ENCODE measurements around the gene SP4. TPM values are rescaled to one million over a fixed set of nuclear protein-coding genes. Genes with fewer than 3 reads are reported as not detected.
"Not testable (repeated sequence)": the region's sequence is repeated elsewhere in the genome, so short reads cannot be mapped to it uniquely, and the experiment has no call there.

Gene SP4
- total RNA-seq, 2 experiments from 2014 or later = 55.9 to 58.7 TPM

DNA sequence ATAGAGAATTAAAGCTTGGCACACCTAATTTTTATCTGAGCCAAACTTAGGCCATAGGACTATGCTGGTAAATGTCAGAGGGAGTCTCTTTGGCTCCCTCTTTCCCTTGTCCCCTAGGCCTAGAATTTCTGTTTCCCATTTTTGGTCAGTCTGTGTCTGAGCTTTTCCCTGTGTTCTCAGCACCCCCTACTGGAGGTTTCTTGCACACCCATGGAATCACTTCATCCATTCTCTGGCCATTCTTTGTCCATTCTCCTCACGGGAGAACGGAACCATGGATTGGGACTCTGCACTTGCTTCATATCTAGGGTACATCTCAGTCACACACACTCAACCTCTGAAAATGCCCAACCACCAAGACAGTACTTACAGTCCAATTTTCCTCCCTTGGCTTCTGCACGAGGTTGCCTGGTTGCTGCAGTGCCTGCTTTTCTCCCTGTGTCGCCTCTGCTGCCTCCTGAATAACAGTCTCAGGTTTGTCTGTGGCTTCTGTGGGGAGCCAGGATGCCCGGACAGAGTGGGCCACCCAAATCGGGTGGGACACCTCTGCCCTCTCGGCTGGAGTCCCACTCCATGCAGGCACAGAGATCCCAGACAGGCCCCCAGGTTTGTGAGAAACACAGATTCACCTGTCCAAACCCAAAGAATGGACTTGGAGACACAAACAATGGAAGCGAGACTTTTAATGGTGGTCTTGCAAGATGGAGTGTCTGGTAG lies 79.9 kb downstream of the SP4 start:
- Mint-ChIP-seq H3K27me3 (no peaks in the 10 kb centered on the region), H3K9me3 (ENCODE audit: low read depth) (peaks cover 16% of the 10 kb centered on the region), H3K4me3 (no peak overlapping the region), H3K27ac (no peak overlapping the region), H3K4me1 (peaks cover 1% of the 10 kb centered on the region), H3K36me3 (peaks cover 84% of the 10 kb centered on the region)
- ATAC-seq (no peak), DNase-seq (no peak)
- CTCF ChIA-PET = interaction anchor here (0.6 to 1.9 kb wide), 4 partner anchors 17 to 254 kb away, joined by 3 to 7 read pairs (median 4); no protein-coding TSS in a partner anchor

DNA sequence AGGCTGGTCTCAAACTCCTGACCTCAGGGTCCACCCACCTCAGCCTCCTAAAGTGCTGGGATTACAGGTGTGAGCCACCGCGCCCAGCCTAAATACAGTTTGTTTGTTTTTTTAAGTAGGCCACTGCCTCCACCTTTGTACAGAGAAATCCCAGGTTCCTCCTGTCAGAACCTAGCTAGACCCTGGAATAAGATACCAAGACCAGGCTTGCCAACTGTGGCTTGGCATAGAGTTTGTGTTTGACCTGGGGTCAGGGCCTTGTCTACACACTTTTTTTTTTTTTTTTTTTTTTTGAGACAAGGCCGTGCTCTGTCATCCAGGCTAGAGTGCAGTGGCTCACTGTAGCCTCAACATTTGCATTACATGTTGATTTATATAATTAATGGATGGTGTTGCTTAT lies 80.7 kb downstream of the SP4 start:
- Mint-ChIP-seq H3K36me3 (peaks cover 79% of the 10 kb centered on the region), H3K27ac (no peak overlapping the region), H3K9me3 (ENCODE audit: low read depth) (peaks cover 15% of the 10 kb centered on the region), H3K4me3 (no peak overlapping the region), H3K4me1 (peaks cover 1% of the 10 kb centered on the region), H3K27me3 (no peaks in the 10 kb centered on the region)
- CTCF ChIA-PET = interaction anchor here (1.7 kb wide), 1 partner anchor 251 kb away, joined by 7 read pairs; no protein-coding TSS in a partner anchor
- ATAC-seq (no peak), DNase-seq (no peak)

DNA sequence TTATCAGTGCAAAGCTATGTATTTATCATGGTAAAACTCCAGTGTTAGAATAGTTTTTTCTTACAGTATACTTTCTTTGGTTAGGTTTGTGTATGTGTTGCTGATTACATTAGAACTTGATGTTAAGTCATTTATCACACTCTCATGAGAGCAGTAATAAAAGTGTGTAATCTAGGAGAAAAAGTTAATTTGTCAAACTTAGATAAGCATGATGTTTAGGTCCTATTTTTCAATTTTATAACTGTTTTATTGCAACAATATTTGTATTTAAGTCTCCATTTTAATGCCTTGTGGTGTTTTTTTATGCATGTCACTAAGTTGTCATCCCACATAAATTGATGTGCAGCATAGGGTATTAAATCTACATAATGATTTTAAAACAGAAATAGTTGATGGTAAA lies 86.2 kb downstream of the SP4 start:
- Mint-ChIP-seq H3K27me3 (no peaks in the 10 kb centered on the region), H3K4me1 (no peaks in the 10 kb centered on the region), H3K27ac (no peak overlapping the region), H3K9me3 (ENCODE audit: low read depth) (no peaks in the 10 kb centered on the region), H3K4me3 (no peak overlapping the region), H3K36me3 (peaks cover 35% of the 10 kb centered on the region)
- CTCF ChIA-PET = no interaction called here
- DNase-seq = no peak
- ATAC-seq = no peak

- CTCF ChIA-PET = no interaction called here
- H3K36me3 Mint-ChIP-seq = peaks cover 4% of the 10 kb centered on the region
- DNase-seq (no peak), ATAC-seq (no peak)
- no peak overlapping the region for H3K4me3 Mint-ChIP-seq
- no peaks in the 10 kb centered on the region for H3K9me3 Mint-ChIP-seq (ENCODE audit: low read depth)
- H3K4me1 Mint-ChIP-seq = no peaks in the 10 kb centered on the region
- peaks cover 5% of the 10 kb centered on the region for H3K27me3 Mint-ChIP-seq
- no peak overlapping the region for H3K27ac Mint-ChIP-seq
Measured at GRCh38 chr7:21524680-21525079, 96.8 kb downstream of the SP4 start.

GRCh38 chr7:21526007-21526406 lies 98.1 kb downstream of the SP4 start:
- DNase-seq (no peak), ATAC-seq (no peak)
- Mint-ChIP-seq H3K36me3 (peaks cover 2% of the 10 kb centered on the region), H3K4me3 (no peak overlapping the region), H3K4me1 (no peaks in the 10 kb centered on the region), H3K27ac (no peak overlapping the region), H3K9me3 (ENCODE audit: low read depth) (no peaks in the 10 kb centered on the region), H3K27me3 (peaks cover 12% of the 10 kb centered on the region)
- CTCF ChIA-PET = interaction anchor here (1.1 kb wide), 1 partner anchor 269 kb away, joined by 3 read pairs; no protein-coding TSS in a partner anchor

DNA sequence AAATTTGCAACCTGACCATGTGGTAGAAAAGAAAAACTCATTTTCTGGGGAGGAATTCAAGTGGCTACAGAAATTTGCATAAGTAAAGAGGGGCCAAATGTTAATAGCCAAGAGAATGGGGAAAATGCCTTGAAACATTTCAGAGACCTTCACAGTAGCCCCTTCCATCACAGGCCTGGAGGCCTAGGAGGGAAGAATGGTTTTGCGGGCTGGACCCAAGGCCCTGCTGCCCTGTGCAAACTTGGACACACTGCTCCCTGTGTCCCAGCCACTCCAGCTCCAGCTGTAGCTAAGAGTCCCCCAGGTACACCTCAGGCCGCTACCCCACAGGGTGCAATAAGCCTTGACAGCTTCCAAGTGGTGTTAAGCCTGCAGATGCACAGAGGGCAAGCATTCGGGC lies 98.6 kb downstream of the SP4 start:
- ATAC-seq = no peak
- Mint-ChIP-seq H3K36me3 (peaks cover 1% of the 10 kb centered on the region), H3K27me3 (peaks cover 12% of the 10 kb centered on the region), H3K27ac (no peak overlapping the region), H3K9me3 (ENCODE audit: low read depth) (no peaks in the 10 kb centered on the region), H3K4me3 (no peak overlapping the region), H3K4me1 (no peaks in the 10 kb centered on the region)
- no peak for DNase-seq
- CTCF ChIA-PET = interaction anchor here (1.1 to 1.2 kb wide), 2 partner anchors 264 to 269 kb away, joined by 3 read pairs; no protein-coding TSS in a partner anchor

- H3K9me3 Mint-ChIP-seq (ENCODE audit: low read depth); H3K27ac Mint-ChIP-seq; H3K4me3 Mint-ChIP-seq; H3K36me3 Mint-ChIP-seq; DNase-seq; CTCF ChIA-PET; ATAC-seq; H3K4me1 Mint-ChIP-seq: not testable (repeated sequence)
- H3K27me3 Mint-ChIP-seq = peaks cover 32% of the 10 kb centered on the region
Measured at GRCh38 chr7:21532485-21532884, 104.6 kb downstream of the SP4 start.

- H3K27me3 Mint-ChIP-seq = peaks cover 32% of the 10 kb centered on the region
- ATAC-seq; H3K9me3 Mint-ChIP-seq (ENCODE audit: low read depth); H3K4me1 Mint-ChIP-seq; H3K27ac Mint-ChIP-seq; H3K36me3 Mint-ChIP-seq; CTCF ChIA-PET; H3K4me3 Mint-ChIP-seq; DNase-seq: not testable (repeated sequence)
Measured at GRCh38 chr7:21533646-21534045, 105.8 kb downstream of the SP4 start.

DNA sequence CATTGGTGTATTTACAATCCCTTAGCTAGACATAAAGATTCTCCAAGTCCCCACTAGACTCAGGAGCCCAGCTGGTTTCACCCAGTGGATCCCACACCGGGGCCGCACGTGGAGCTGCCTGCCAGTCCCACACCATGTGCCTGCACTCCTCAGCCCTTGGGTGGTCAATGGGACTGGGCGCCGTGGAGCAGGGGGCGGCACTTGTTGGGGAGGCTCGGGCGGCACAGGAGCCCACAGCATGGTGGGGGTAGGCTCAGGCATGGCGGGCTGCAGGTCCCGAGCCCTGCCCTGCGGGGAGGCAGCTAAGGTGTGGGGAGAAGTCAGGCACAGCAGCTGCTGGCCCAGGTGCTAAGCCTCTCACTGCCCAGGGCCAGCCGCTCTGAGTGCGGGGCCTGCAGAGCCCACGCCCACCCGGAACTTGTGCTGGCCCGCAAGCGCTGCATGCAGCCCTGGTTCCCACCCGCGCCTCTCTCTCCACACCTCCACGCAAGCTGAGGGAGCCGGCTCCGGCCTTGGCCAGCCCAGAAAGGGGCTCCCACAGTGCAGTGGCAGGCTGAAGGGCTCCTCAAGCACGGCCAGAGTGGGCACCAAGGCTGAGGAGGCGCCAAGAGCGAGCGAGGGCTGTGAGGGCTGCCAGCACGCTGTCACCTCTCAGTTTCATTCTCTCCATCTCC lies 108.7 kb downstream of the SP4 start:
- CTCF ChIA-PET; H3K27ac Mint-ChIP-seq; H3K36me3 Mint-ChIP-seq; H3K4me1 Mint-ChIP-seq; DNase-seq; ATAC-seq; H3K4me3 Mint-ChIP-seq; H3K9me3 Mint-ChIP-seq (ENCODE audit: low read depth): not testable (repeated sequence)
- peaks cover 47% of the 10 kb centered on the region for H3K27me3 Mint-ChIP-seq

DNA sequence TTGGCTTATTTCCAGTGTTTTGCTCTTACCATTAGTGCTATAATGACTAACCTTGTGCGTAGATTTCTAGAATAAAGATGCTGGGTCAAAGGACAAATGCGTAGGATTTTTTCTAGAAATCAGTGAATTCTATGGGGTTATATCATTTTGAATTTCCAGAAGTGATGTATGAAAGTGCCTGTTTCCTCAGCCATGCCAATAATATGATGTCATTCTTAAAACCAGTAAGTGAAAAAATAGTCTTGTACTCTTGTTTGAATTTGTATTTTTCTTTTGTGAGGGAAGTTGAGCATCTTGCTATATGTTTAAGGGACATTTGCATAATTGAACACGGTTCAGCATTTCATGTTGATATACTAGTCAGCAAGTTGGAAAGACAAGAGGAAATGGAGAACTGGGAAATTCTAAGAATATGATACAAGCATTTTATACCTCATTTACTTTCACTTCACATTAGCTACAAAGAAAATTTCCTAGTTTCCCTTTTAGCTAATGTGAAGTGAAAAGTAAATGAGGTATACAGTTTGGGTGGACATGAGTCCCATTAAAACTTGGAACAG lies 111.1 kb downstream of the SP4 start:
- no peak overlapping the region for H3K4me3 Mint-ChIP-seq
- DNase-seq = no peak
- H3K27me3 Mint-ChIP-seq = peaks cover 52% of the 10 kb centered on the region
- no peaks in the 10 kb centered on the region for H3K9me3 Mint-ChIP-seq (ENCODE audit: low read depth)
- no peak overlapping the region for H3K27ac Mint-ChIP-seq
- CTCF ChIA-PET = no interaction called here
- ATAC-seq = no peak
- H3K36me3 Mint-ChIP-seq = no peaks in the 10 kb centered on the region
- H3K4me1 Mint-ChIP-seq = peaks cover 9% of the 10 kb centered on the region

DNA sequence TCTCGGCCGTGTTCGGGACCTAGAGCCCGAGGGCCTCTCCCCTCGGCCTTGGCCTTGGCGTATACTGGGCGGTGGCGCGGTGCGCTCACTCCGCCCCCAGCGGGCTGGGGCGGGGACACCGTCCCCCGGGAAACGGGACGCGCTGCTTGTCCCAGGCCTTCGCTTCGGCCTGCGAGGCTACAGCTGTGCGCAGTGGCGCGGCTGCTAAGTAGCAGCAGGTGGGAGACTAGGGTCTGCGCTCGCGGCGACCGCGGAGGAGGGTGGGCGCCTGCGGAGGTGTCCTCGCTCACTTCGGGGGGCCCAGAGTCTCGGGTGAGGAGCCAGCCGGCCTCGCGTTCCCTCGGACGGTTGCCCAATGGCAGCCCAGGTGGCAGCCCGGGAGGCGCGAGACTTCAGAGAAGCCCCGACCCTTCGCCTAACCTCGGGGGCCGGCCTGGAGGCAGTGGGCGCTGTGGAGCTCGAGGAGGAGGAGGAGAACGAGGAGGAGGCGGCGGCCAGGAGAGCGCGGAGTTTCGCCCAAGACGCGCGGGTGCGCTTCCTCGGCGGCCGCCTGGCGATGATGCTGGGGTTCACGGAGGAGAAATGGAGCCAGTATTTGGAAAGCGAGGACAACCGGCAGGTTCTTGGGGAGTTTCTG lies 115.1 kb downstream of the SP4 start, which contains the start of gene DNAH11:
Gene DNAH11 (plus strand): TSS at position 149 of the 637 bp plus-strand sequence. CDS start 207 bp downstream, at position 356.
- peaks cover 80% of the 10 kb centered on the region for H3K27me3 Mint-ChIP-seq
- peaks cover 10% of the 10 kb centered on the region for H3K4me1 Mint-ChIP-seq
- peak; percentile 87 for ATAC-seq
- H3K9me3 Mint-ChIP-seq (ENCODE audit: low read depth) = no peaks in the 10 kb centered on the region
- peak within 1 kb of the TSS; percentile 63 for H3K4me3 Mint-ChIP-seq
- DNase-seq = no peak
- CTCF ChIA-PET = interaction anchor here (1.4 kb wide), 1 partner anchor 289 kb away, joined by 4 read pairs; no protein-coding TSS in a partner anchor
- no peak within 1 kb of the TSS for H3K27ac Mint-ChIP-seq
- no peaks in the 10 kb centered on the region for H3K36me3 Mint-ChIP-seq

DNA sequence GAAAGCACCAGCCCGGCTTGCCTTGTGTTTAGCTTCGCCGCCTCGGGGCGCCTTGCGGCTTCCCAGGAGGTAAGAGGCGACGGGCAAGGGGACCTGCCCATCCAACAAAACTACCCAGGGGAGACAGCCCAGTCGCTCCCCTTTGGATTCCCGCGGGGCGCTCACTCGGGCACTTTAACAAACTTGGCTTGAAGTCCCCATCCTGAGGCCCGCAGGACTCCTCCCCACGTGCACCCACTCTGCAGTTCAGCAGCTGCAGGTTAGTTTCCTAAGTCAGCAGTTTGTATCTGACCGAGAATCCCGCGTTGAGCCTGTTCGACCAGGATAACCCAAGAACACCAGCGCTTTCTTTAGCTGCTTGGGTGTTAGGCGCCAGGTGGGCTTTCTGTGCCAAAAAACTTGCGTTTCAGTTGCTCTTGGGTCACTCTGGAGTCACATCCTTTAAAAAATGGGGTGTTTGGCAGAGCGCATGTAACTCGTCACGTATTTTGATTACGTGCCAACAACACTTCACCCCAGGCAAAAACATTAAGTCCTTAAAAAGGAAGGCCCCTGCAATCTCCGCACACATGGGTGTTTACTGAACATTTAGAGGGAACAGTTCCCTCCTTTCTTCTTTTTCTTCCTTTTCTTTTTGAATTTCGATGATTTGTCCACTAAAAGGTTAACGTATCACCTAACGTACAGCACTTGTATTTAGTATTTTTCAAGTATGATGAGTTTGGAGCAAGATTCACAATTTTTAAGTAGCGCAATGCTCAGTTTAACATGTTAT lies 115.8 kb downstream of the SP4 start:
- Mint-ChIP-seq H3K36me3 (no peaks in the 10 kb centered on the region), H3K9me3 (ENCODE audit: low read depth) (no peaks in the 10 kb centered on the region), H3K4me3 (peak overlapping the region; percentile 63), H3K4me1 (peaks cover 10% of the 10 kb centered on the region), H3K27me3 (peaks cover 79% of the 10 kb centered on the region), H3K27ac (no peak overlapping the region)
- peak; percentile 49 for ATAC-seq
- no peak for DNase-seq
- CTCF ChIA-PET = interaction anchor here (1.4 kb wide), 1 partner anchor 290 kb away, joined by 4 read pairs; no protein-coding TSS in a partner anchor

GRCh38 chr7:21544303-21544656 lies 116.4 kb downstream of the SP4 start:
- H3K27me3 Mint-ChIP-seq = peaks cover 74% of the 10 kb centered on the region
- CTCF ChIA-PET = interaction anchor here (1.4 kb wide), 1 partner anchor 290 kb away, joined by 4 read pairs; no protein-coding TSS in a partner anchor
- DNase-seq = no peak

More at GRCh38 chr7:21544303-21544656, 116.4 kb downstream of the SP4 start:
- ATAC-seq = no peak
- no peaks in the 10 kb centered on the region for H3K9me3 Mint-ChIP-seq (ENCODE audit: low read depth)
- no peak overlapping the region for H3K27ac Mint-ChIP-seq
- H3K36me3 Mint-ChIP-seq = no peaks in the 10 kb centered on the region
- no peak overlapping the region for H3K4me3 Mint-ChIP-seq
- H3K4me1 Mint-ChIP-seq = peaks cover 10% of the 10 kb centered on the region
